Vagina (tissue), 2 donors: Measurements from ENCODE around the gene LAIR1.

ENCODE experiments used
- POLR2A ChIP-seq, 2 donors: fragments of 450-650 bp; IDR thresholded peaks; one replicate each; pipeline ENCODE4 v1.6.1; 2017; ENCODE audit warnings: antibody characterized with exemption in 2 of 2, mild to moderate bottlenecking in 2 of 2, moderate library complexity in 2 of 2
- POLR2AphosphoS5 ChIP-seq, 2 donors: sonication (generic); formaldehyde crosslinking; IDR thresholded peaks; one replicate each; pipeline ENCODE4 v1.9.0; 2017; ENCODE audit warnings: antibody characterized with exemption in 2 of 2, mild to moderate bottlenecking in 2 of 2, low read depth in 1 of 2; ENCODE audit not compliant: insufficient read depth in 1 of 2
- TF ChIP-seq, protein P1 (sequence below), 3 experiments: fragments of 450-650 bp in 2 of 3; fragments of 200-600 bp in 1 of 3; sonication (generic) in 1 of 3; IDR thresholded peaks; one replicate each; pipeline ENCODE4 v1.5.1; 2017 to 2019; ENCODE audit warnings: antibody characterized with exemption in 3 of 3, mild to moderate bottlenecking in 2 of 3, moderate library complexity in 2 of 3

DNA sequence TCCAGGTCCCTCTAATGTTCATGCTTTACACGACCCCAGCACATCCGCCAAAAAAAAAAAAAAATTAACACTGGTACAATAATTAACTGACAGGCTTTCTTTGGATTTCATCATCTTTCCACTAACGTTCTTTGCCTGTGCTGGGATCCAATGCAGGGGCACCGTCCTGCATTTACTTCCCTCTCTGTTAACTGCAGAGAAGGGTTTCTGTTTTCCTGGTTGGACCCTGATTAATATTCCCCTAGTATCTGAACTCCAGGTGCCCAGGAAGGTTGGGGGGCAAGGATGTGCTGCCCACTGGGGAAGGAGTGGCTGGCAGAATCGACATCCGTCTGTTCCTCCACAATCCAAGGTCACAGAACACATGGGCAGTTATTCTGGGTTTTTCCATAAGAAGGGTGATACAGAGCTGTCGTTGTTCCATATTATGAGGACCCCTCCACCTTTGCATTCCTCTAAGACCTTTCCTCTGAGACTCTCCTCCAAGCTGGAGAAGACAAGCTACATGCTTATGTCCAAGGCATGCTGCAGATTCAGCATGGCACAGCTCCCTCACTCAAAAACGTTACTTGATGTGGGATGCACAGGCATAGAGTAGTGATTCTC lies 4.5 kb upstream of the LAIR1 start:
- TF ChIP-seq, protein P1, sequence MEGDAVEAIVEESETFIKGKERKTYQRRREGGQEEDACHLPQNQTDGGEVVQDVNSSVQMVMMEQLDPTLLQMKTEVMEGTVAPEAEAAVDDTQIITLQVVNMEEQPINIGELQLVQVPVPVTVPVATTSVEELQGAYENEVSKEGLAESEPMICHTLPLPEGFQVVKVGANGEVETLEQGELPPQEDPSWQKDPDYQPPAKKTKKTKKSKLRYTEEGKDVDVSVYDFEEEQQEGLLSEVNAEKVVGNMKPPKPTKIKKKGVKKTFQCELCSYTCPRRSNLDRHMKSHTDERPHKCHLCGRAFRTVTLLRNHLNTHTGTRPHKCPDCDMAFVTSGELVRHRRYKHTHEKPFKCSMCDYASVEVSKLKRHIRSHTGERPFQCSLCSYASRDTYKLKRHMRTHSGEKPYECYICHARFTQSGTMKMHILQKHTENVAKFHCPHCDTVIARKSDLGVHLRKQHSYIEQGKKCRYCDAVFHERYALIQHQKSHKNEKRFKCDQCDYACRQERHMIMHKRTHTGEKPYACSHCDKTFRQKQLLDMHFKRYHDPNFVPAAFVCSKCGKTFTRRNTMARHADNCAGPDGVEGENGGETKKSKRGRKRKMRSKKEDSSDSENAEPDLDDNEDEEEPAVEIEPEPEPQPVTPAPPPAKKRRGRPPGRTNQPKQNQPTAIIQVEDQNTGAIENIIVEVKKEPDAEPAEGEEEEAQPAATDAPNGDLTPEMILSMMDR (IDR thresholded peaks at IDR 0.05): no peak
- TF ChIP-seq POLR2A (IDR thresholded peaks at IDR 0.05): no peak
- no peak for TF ChIP-seq POLR2AphosphoS5 (IDR thresholded peaks at IDR 0.05; ENCODE audit: insufficient read depth in 1 of 2, low read depth in 1 of 2)
